ACC112 (cell line): ENCODE results near the gene ZNF581.
A peak's percentile ranks its signal among the peaks of the same experiment; 100 is the strongest.

Experiments
- H2AFZ ChIP-seq: fragments of 200-600 bp; sonication (generic); one replicate; pipeline ENCODE4 v1.6.0; 2017; ENCODE audit warnings: antibody characterized with exemption, low read length; ENCODE audit not compliant: unreplicated experiment
- H3K27ac ChIP-seq: fragments of 200-600 bp; sonication (generic); 2 replicates; pipeline ENCODE4 v1.5.1; 2014; ENCODE audit warnings: low read depth, mild to moderate bottlenecking, antibody characterized with exemption, low read length, moderate library complexity
- H3K27me3 ChIP-seq: fragments of 200-600 bp; sonication (generic); 2 replicates; pipeline ENCODE4 v1.6.1; 2014; ENCODE audit warnings: mild to moderate bottlenecking, antibody characterized with exemption, low read length, moderate library complexity, mixed read lengths; ENCODE audit not compliant: insufficient read depth
- H3K36me3 ChIP-seq: fragments of 200-600 bp; sonication (generic); 2 replicates; pipeline ENCODE4 v1.6.1; 2016; ENCODE audit warnings: mild to moderate bottlenecking, antibody characterized with exemption, low read length, moderate library complexity, mixed read lengths; ENCODE audit not compliant: insufficient read depth
- H3K4me1 ChIP-seq: fragments of 200-600 bp; sonication (generic); one replicate; pipeline ENCODE4 v1.6.1; 2016; ENCODE audit warnings: low read length, mixed read lengths; ENCODE audit not compliant: insufficient read depth, unreplicated experiment, control insufficient read depth
- H3K4me3 ChIP-seq: fragments of 200-600 bp; sonication (generic); 2 replicates; pipeline ENCODE4 v1.5.1; 2014; ENCODE audit warnings: mild to moderate bottlenecking, low read depth, low read length
- H3K79me2 ChIP-seq: fragments of 200-600 bp; sonication (generic); one replicate; pipeline ENCODE4 v1.6.0; 2016; ENCODE audit warnings: low read length; ENCODE audit not compliant: control insufficient read depth, unreplicated experiment, insufficient read depth

The ZNF581 gene

DNA sequence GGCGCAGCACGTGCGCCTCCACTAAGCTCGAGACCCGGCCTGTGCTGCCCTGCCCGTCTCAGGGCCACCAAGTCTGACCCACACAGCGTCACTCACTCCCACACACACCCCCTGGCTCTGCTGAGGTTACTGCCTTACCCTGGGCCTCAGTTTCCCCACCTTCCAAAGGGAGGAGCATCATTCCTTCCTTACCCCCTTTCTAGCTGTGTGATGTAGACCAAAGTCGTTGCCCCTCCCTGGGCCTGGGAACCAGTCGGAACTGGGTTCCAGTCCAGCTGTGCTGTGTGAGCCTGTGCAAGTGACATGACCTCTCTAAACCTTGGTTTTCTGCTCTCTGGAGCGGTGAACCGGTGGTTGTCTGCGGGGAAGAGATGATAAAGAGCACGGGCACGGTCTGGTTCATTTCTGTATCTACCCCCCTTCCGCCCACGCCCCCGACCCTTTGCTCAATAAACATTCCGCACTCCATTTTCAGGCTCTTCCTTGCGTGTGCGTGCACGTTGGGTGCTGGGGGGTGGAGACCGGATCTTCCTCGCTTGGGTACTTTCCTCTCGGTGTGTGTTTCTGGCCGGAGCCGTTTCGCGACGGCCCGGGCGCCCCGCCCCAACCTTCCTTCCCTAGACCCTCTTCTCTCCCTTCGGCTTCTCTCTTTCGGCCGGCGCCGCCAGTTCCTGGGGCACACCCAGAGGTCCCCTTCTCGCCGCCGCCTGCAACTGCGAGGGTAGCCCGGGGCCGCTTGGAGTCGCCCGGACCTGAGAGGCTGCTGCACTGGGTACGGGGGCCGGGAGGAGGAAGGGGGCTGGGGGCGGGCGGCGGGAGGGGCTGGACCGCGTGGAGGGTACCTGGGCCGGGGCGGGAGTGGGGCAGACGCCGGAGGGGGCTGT lies at the start of gene ZNF581:
Gene ZNF581 (plus strand): TSS at position 647 of the 884 bp plus-strand sequence. CDS start 923 bp downstream, outside the sequence.
- H3K4me1 ChIP-seq: peaks cover 9% of the 10 kb centered on the region
- H3K27me3 ChIP-seq: no peaks in the 10 kb centered on the region
- peaks cover 33% of the 10 kb centered on the region for H3K79me2 ChIP-seq
- peak within 1 kb of the TSS; percentile 29; the same call in 1 of the 2 replicates for H3K27ac ChIP-seq
- H3K36me3 ChIP-seq: no peaks in the 10 kb centered on the region; the same call in 1 of the 2 replicates
- H3K4me3 ChIP-seq: peak within 1 kb of the TSS; percentile 96
- H2AFZ ChIP-seq: no peak within 1 kb of the TSS

- Histone ChIP-seq H3K4me3 (no peak overlapping the region), H3K79me2 (no peaks in the 10 kb centered on the region), H3K27ac (no peak overlapping the region), H2AFZ (no peak overlapping the region), H3K27me3 (no peaks in the 10 kb centered on the region), H3K4me1 (no peaks in the 10 kb centered on the region), H3K36me3 (peaks cover 19% of the 10 kb centered on the region; the same call in 1 of the 2 replicates)
Measured at GRCh38 chr19:55594996-55595545, 48.4 kb upstream of the ZNF581 start.

- Histone ChIP-seq H3K4me3 (no peak overlapping the region), H3K4me1 (no peaks in the 10 kb centered on the region), H3K27me3 (no peaks in the 10 kb centered on the region), H2AFZ (no peak overlapping the region), H3K27ac (no peak overlapping the region), H3K36me3 (peaks cover 19% of the 10 kb centered on the region; the same call in 1 of the 2 replicates), H3K79me2 (peaks cover 3% of the 10 kb centered on the region)
Measured at GRCh38 chr19:55596304-55596703, 47.1 kb upstream of the ZNF581 start.

DNA sequence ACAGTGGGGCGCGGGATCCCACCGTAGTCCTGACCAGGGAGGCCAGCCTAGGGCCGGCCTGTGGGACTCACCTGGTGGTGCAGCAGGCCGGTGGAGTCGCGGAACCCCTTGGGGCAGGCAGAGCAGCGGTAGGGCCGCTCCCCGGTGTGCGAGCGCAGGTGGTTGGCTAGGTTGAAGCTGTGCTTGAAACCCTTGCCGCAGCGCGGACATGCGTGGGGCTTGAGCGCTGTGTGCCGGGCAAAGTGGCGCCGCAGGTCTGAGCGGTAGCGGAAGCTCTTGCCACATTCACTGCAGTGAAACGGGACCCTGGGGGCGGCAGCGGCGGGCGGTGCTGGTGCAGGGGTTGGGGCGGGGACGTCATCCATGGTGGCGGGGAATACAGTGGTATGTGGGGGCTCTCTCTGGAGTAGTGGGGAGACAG lies 45.9 kb upstream of the ZNF581 start:
- Histone ChIP-seq H3K36me3 (peaks cover 19% of the 10 kb centered on the region; the same call in 1 of the 2 replicates), H3K79me2 (peaks cover 3% of the 10 kb centered on the region), H3K27me3 (no peaks in the 10 kb centered on the region), H3K4me1 (no peaks in the 10 kb centered on the region), H3K27ac (no peak overlapping the region), H3K4me3 (no peak overlapping the region), H2AFZ (no peak overlapping the region)

DNA sequence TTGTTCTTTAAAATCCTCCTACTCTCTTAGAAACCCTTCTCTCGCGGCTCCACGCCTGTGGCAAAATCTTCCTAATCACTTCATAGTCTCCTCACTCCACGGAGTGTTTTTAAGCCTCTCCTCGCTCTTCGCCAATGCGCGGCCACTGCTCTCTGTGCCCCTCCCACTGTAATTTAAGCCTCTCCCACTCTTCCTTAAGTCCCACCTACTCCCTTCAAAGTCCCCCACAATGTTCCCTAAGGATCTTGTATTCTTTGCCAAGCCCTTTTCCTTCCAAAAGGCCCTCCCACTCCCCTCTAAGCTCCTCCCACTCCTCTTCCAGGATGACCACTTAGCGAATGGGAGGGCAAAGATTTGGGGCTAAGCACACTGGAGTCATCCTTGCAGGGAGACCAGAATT lies 45.4 kb upstream of the ZNF581 start:
- H3K4me3 ChIP-seq: no peak overlapping the region
- H3K27ac ChIP-seq: no peak overlapping the region
- no peaks in the 10 kb centered on the region for H3K27me3 ChIP-seq
- peaks cover 3% of the 10 kb centered on the region for H3K79me2 ChIP-seq
- H3K4me1 ChIP-seq: no peaks in the 10 kb centered on the region
- H2AFZ ChIP-seq: no peak overlapping the region
- peaks cover 19% of the 10 kb centered on the region; the same call in 1 of the 2 replicates for H3K36me3 ChIP-seq

- no peaks in the 10 kb centered on the region for H3K27me3 ChIP-seq
- H2AFZ ChIP-seq: no peak overlapping the region
- peaks cover 3% of the 10 kb centered on the region for H3K79me2 ChIP-seq
- H3K27ac ChIP-seq: peak overlapping the region; percentile 95
- peaks cover 16% of the 10 kb centered on the region; the same call in 1 of the 2 replicates for H3K36me3 ChIP-seq
- H3K4me1 ChIP-seq: no peaks in the 10 kb centered on the region
- peak overlapping the region; percentile 75 for H3K4me3 ChIP-seq
Measured at GRCh38 chr19:55598719-55599467, 44.6 kb upstream of the ZNF581 start.

GRCh38 chr19:55599468-55599841 lies 44.0 kb upstream of the ZNF581 start, which contains the start of gene FIZ1:
Gene FIZ1, minus strand, starts transcription at chr19:55599517. Its CDS starts 1,652 bp downstream, at chr19:55597865.
- Histone ChIP-seq H3K4me3 (peak within 1 kb of the TSS; percentile 75), H3K27ac (peak within 1 kb of the TSS; percentile 95), H3K36me3 (peaks cover 16% of the 10 kb centered on the region; the same call in 1 of the 2 replicates), H3K27me3 (no peaks in the 10 kb centered on the region), H3K4me1 (no peaks in the 10 kb centered on the region), H3K79me2 (peaks cover 3% of the 10 kb centered on the region), H2AFZ (peak within 1 kb of the TSS; percentile 73)

DNA sequence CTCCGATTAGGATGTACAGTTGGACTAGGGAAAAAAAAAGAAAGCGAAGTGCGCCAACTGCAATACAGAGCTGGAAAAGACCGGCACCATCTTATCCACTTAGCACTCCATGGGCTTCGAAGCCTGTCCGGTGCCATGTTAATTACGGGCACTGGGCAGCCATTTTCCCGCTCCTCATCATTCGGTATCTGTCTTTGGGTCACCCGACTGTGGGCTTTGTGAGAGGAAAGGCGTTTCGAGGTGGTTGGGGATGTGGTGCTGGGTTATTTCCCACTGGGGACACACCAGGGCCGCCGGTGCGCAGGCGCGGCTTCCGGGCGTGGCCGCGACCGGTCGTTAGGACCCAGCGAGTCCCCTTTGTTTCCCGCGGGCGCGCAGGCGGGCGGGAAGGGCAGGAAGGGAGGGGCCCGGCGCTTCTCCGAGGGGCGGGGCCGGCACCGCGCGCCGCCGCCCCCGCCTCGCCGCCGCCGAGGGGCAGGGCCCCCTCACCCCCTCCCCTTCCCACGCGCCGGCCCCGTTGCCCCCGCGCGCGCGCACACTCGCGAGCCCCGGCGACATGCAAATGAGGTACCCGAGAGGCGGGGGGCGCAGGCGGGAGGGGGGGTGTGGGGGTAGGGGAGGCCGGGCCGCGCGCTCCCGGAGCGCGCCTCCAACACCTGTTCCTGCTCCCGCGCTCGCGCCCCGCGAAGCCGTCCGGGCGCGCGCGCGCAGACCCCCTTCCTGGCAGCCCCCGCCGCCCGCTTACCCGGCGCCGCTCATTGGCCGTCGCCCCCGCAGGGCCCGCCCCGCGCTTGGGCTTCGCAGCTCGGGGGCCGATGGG lies 43.4 kb upstream of the ZNF581 start, which contains the start of gene ZNF524:
Gene ZNF524 (plus strand): TSS at position 447 of the 820 bp plus-strand sequence. CDS start 1,825 bp downstream, outside the sequence.
- H3K4me3 ChIP-seq: peak within 1 kb of the TSS; percentile 75
- H3K27ac ChIP-seq: peak within 1 kb of the TSS; percentile 95
- H2AFZ ChIP-seq: peak within 1 kb of the TSS; percentile 73
- peaks cover 10% of the 10 kb centered on the region; the same call in 1 of the 2 replicates for H3K36me3 ChIP-seq
- no peaks in the 10 kb centered on the region for H3K4me1 ChIP-seq
- H3K27me3 ChIP-seq: no peaks in the 10 kb centered on the region
- peaks cover 3% of the 10 kb centered on the region for H3K79me2 ChIP-seq

DNA sequence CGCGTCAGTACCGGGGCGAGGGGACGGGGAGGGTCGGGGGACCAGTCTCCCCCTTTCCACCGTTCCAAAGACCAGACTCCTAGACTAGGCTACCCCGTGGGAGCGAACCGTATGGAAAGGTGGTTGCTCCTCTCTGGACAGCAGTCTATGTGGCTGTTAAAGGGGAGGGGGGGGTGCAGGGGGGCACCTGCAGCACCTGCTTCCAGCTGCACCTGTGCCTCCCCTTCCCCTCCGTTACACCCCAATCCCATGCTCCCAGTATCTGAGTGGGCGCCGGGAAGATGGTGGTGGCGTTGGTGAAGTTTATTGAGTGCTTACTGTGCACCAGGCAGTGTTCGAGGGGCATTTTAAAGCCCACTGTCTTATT lies 42.8 kb upstream of the ZNF581 start:
- peaks cover 5% of the 10 kb centered on the region; the same call in 1 of the 2 replicates for H3K36me3 ChIP-seq
- peaks cover 3% of the 10 kb centered on the region for H3K79me2 ChIP-seq
- H3K27ac ChIP-seq: no peak overlapping the region
- no peaks in the 10 kb centered on the region for H3K27me3 ChIP-seq
- H3K4me1 ChIP-seq: no peaks in the 10 kb centered on the region
- peak overlapping the region; percentile 75 for H3K4me3 ChIP-seq
- peak overlapping the region; percentile 14 for H2AFZ ChIP-seq
